ENCODE measurements around the gene OLFM2.

OLFM2 gene

DNA sequence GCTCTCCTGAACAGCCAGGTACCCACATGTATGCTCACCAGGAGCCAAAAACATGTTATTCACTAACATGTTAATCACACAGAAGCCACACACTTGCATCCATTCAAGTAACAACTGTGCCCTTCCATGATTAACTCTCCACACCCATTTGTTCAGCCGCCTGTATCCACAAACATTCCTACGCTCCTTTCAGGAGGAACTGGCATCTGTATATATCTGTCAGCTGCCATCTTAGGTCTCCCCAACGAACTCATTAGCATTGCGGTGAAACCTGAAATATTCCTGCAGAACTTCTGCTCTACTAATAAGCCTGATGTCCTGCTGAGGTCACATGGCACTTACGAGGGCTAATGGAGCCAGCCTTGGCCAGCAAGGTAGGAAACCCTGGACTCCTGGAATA, 33.0 kb downstream of the OLFM2 start:
- no peak for DNase-seq

DNA sequence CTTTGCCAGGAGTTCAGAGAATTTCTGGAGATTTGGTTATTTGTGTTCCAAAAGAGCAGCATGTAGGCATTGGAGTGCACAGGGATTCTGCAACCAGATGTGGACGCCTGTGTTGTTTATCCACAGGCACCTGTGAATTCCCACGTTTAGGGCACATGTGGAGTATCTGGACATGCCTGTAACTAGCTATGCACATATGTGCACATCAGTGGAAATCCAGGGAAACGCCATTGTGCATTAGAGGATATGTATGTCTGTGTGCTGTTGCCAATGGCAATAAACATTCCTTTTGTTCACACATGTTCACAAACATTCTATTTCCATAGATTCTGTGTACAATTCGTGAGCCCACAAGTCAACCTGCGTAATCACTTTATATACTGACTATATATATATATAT, 34.7 kb downstream of the OLFM2 start:
- DNase-seq, result no peak

DNA sequence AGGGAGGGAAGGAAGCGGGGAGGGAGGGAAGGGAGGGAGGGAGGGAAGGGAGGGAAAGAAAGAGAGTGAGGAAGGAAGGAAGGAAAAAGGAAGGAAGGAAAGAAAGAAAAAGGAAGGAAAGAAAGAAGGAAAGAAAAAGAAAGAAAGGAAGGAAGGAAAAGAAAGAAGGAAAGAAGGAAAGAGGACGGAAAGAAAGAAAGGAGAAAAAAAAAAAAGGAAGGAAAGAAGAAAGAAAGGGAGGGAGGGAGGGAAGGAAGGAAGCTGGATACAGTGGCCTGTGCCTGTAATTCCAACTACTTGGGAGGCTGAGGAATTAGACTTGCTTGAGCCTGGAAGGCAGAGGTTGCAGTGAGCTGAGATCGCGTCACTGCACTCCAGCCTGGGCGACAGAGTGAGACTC, 35.3 kb downstream of the OLFM2 start:
- DNase-seq, result no peak

- no peak for DNase-seq
These were observed 44.5 kb downstream of the OLFM2 start for GRCh38 chr19:9891609-9892373.

GRCh38 chr19:9885077-9885552, 51.2 kb downstream of the OLFM2 start:
- no peak for DNase-seq

GRCh38 chr19:9883764-9884163, 52.6 kb downstream of the OLFM2 start:
- no peak for DNase-seq

DNA sequence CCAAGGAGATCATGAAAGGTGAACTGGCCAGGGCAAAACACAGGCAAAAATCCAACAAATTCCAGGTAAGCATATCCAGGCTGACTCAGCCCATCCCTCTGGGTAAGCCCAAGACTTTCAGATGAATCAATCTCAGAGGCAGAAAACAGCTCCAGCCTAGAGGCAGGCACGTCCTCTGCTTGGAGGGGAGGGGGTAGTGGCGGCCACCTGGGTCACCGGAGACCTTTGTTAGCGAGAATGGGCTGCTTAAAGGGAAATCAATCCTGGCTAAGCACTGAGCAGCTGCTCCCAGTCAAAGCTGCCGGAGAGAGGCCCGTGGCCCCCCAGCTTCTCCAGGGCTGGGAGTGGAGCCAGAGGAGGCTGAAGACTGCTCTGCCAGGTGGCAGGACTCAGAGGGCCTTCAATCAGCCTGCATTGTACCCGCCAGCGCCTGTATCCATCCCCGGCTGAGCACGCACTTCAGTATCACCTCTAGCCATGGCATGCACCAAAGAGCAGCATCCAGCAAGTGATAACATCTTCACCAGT, 53.0 kb downstream of the OLFM2 start:
- DNase-seq, result no peak

DNA sequence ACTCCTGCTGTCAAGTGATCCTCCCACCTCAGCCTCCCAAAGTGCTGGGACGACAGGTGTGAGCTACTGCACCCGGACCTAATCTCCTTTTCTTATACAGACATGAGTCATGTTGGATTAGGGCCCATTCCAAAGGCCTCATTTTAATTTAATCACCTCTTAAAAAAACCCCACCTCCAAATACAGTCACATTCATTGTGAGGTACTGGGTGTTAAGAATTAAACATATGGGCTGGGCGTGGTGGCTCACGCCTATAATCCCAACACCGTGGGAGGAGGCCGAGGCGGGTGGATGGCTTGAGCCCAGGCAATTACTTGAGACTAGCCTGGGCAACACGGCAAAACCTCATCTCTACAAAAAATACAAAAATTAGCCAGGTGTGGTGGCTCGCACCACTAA, 54.6 kb downstream of the OLFM2 start:
- DNase-seq, result no peak

GRCh38 chr19:9878511-9879196, 57.7 kb downstream of the OLFM2 start:
- DNase-seq, result no peak

DNA sequence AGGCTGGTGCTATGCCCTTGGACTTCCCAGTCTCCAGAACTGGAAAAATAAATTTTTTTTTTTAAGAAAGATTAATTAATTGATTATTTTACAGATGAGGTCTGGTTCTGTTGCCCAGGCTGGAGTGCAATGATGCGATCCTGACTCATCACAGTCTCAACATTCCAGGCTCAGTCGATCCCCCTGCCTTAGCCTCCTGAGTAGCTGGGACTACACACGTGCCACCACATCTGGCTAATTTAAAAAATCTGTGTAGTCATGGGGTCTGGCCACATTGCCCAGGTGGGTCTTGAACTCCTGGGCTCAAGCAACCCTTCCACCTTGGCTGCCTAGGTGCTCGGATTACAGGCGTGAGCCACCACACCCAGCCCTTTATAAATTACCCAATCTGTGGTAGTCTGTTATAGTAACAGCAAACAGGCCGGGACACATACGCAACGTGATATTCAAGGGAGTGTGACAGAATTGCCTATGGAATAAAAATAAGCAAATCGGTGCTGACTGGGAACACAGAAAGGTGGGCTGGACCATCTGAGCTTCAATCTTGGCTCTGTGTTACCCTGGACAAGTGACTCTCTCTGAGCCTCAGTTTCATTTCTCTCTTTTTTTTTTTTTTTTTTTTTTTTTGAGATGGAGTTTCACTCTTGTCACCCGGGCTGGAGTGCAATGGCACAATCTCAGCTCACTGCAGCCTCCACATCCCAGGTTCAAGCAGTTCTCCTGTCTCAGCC, 58.4 kb downstream of the OLFM2 start:
- no peak for DNase-seq

DNA sequence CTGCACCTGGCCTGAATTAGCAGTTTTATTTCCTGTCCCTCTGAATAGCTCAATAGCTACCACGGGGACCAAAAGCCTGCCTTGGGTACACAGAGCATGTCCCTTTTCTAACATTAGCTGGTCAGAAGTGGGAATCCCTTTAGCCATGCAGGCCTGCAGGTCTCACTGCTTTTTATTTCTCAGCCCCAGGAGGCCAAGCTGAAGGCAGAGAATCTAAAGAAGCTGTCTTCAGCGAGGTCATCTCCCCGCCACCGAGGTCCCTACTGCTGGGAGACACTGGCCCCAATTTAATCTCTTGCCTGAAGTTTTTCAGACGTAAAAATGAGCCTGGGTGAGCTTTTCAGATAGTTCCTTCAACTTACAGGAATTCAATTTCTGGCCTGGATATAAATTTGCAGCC, 60.5 kb downstream of the OLFM2 start:
- DNase-seq, result no peak

GRCh38 chr19:9875031-9875627, 61.2 kb downstream of the OLFM2 start:
- DNase-seq, result no peak

- DNase-seq, result no peak
These were observed 63.6 kb downstream of the OLFM2 start for GRCh38 chr19:9872618-9873242.

DNA sequence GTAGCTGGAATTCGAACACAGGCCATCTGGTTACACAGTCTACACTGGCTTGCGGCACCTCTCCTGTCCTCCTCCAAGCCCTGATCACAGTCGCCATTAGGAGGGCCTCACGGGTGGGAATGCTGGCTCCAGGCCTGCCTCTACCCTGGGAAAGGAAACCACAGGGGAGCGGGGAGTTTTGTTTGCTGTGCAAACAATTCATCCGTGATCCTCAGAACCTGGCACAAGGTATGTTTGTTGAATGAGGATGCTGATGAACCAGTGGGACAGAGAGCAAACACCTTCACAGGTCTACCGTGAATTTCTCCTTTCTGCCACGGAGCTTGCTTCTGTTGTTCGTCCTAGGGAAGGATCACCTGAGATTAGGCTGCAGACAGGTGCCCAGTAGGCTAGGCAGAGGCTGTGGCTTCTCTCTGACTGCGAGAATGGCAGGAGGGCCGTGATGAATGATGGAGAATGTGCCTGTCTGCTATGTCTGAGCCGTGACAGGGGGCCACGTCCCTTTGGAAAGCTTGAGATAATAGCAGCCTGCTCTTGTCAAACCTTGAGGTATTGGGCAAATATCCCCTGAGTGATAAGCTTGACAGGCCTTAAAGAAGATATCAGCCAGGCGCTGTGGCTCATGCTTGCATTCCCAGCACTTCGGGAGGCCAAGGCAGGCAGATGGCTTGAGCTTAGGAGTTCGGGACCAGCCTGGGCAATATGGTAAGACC, 64.5 kb downstream of the OLFM2 start:
- DNase-seq, result no peak

DNA sequence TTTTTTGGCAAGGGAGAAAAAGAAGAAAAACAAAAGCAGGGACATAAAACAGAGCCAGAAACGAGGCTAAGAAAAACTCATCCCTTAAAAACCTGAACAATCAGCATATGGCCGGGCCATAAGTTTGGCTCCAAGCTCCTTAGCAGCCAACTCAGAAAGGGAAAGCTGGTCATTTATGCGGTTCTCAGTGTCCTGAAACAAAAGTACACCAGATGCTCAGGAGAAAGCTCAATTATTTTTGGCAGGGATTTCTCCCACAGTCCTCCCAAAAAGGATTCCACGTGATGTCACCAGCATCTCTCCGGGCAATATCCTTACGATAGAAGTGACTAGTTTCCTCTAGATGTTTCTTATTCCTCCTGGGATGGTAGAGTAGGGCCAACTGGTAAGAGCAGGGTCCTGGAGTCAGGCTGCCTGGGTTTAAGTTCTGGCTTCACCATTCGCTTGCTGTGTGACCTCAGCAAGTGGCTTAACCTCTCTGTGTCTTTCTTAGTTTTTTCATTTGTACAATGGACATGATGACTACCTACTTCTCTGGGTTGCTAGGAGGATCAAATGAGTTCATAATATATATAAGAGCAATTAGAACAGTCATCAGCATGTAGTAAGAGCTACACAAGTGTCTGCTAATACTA, 67.2 kb downstream of the OLFM2 start:
- DNase-seq, result no peak

GRCh38 chr19:9865732-9866501, 70.4 kb downstream of the OLFM2 start:
- DNase-seq, result peak; percentile 66

DNA sequence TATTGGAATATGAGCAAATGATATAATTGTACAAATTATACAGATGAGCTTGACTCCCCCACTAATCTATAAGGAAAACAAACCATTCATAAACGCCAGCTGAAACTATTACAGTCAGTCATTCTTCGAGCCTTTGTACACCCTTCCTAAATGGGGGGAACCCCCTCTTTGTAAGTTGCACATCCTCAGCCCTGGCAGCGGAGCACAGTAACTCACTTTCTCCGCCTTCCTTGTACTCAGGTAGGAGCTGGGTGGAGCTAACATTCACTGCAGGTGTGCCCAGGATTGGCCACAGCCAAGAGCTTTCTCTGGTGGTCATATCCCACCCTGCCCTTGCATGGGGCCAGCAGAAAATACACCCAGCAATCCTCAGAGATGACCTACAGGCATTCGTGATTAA, 72.6 kb downstream of the OLFM2 start:
- no peak for DNase-seq

DNA sequence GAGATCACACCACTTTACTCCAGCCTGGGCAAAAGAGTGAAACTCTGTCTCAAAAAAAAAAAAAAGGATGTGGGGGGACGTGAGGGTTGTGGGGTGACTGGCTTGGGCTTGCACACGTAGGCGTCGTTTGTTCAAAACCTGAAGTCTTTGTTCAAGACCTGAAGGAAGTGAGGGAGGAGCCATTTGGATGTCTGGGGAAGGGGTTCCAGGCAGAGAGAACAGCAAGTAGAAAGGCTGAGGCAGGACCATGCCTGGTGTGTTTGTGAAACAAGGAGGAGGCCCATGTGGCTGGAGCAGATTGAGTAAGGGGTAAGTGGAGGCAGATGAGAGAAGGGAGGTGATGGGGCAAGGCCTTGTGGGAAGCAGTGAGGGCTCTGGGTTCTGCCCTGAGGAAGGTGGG, 73.4 kb downstream of the OLFM2 start:
- DNase-seq, result peak; percentile 23

DNA sequence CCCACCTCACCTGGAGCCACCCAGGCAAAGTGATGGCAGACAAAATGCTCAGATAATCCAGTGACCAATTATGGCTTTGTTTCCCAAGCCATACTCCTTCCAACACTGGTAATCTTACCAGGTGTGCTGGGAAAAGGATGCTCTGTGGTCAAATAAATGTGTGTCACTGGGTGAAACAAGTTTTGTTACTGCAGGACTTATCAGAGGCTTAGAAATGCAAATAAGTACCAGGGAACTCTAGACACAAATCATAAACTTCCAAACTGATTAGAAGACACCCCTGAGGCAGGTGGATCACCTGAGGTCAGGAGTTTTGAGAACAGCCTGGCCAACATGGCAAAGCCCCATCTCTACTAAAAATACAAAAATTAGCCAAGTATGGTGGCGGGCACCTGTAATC, 74.8 kb downstream of the OLFM2 start:
- DNase-seq, result no peak

DNA sequence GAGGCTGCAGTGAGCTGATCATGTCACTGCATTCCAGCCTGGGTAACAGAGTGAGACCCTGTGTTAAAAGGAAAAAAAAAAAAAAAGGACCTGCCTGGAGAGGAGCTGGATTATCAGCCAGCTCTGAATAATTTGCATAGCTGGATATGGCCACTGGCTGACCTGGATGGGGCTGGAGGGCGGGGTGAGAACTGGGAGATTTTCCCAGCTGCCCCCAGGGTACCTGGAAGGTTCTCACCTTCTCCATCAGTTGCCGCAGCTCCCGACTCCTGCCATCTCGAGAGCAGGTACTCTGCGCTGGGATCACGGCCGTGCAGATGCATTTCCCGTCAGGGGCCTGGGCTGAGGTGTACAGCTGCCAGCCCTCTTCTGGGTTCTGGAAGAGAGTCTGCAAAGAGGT, 75.9 kb downstream of the OLFM2 start:
- no peak for DNase-seq

DNA sequence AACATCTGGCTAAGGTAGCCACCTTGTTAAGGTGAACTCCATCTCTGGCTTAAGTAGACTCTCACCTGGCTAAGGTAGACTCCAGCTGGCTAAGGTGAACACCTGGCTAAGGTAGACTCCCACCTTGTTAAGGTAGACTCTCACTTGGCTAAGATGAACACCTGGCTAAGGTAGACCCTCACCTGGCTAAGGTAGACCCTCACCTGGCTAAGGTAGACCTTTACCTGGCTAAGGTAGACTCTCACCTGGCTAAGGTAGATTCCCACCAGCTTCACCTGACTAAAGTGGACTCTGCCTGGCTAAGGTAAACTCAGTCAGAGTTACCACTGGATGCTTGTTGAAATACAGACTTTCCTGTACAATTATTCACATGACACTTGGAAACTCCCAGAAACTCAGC, 77.5 kb downstream of the OLFM2 start:
- no peak for DNase-seq

Data from CD4-positive, alpha-beta T cell treated with Interleukin-17A for 1 hour (primary cell).